Measurements from ENCODE around the gene MRPL43. TPM values are rescaled to one million over a fixed set of nuclear protein-coding genes. Genes with fewer than 3 reads are reported as not detected.

Gene MRPL43
- total RNA-seq, 1 experiment from 2014 or later = 91.3 TPM

- Mint-ChIP-seq H3K27ac (no peak overlapping the region), H3K27me3 (ENCODE audit: low read depth) (no peaks in the 10 kb centered on the region), H3K4me1 (peaks cover 13% of the 10 kb centered on the region), H3K36me3 (0 out of 2 replicates have a peak, but pooled peaks cover 7% of the 10 kb centered on the region), H3K9me3 (no peaks in the 10 kb centered on the region), H3K4me3 (no peak overlapping the region)
- ChIA-PET CTCF (interaction anchor here (1.1 kb wide), 1 partner anchor 14 kb away, joined by 7 read pairs; no protein-coding TSS in a partner anchor), POLR2A (no interaction called here)
- DNase-seq (ENCODE audit: low spot score) (no peak), ATAC-seq (no peak)
- no peak for TF ChIP-seq HMGA2 (CRISPR knock-in tag; IDR thresholded peaks at IDR 0.05)
- TF ChIP-seq ZBTB21 (CRISPR knock-in tag; IDR thresholded peaks at IDR 0.05; ENCODE audit: borderline replicate concordance) = no peak
- TF ChIP-seq FOXK1 (CRISPR knock-in tag; IDR thresholded peaks at IDR 0.05) = no peak
- TF ChIP-seq NFYB (CRISPR knock-in tag; conservative IDR thresholded peaks at IDR 0.05; ENCODE audit: low read depth) = no peak
- TF ChIP-seq NR3C1 (CRISPR knock-in tag; conservative IDR thresholded peaks at IDR 0.05; ENCODE audit: low read depth) = no peak
- TF ChIP-seq RORB (CRISPR knock-in tag; IDR thresholded peaks at IDR 0.05) = no peak
- no peak for TF ChIP-seq CTCF (IDR thresholded peaks at IDR 0.05)
- no peak for TF ChIP-seq ZNF219 (CRISPR knock-in tag; IDR thresholded peaks at IDR 0.05; ENCODE audit: borderline replicate concordance)
- TF ChIP-seq TP53 (CRISPR knock-in tag; IDR thresholded peaks at IDR 0.05) = no peak
- TF ChIP-seq, protein P1, sequence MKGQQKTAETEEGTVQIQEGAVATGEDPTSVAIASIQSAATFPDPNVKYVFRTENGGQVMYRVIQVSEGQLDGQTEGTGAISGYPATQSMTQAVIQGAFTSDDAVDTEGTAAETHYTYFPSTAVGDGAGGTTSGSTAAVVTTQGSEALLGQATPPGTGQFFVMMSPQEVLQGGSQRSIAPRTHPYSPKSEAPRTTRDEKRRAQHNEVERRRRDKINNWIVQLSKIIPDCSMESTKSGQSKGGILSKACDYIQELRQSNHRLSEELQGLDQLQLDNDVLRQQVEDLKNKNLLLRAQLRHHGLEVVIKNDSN (CRISPR knock-in tag; IDR thresholded peaks at IDR 0.05) = no peak
- no peak for TF ChIP-seq ZNF138 (CRISPR knock-in tag; conservative IDR thresholded peaks at IDR 0.05)
Observed at GRCh38 chr10:100982916-100983830, 4.1 kb downstream of the MRPL43 start.

- Mint-ChIP-seq H3K9me3 (no peaks in the 10 kb centered on the region), H3K27ac (no peak overlapping the region), H3K4me3 (no peak overlapping the region), H3K27me3 (ENCODE audit: low read depth) (no peaks in the 10 kb centered on the region), H3K4me1 (peaks cover 1% of the 10 kb centered on the region; the same call in 1 of the 2 replicates), H3K36me3 (0 out of 2 replicates have a peak, but pooled peaks cover 3% of the 10 kb centered on the region)
- DNase-seq (ENCODE audit: low spot score) (no peak), ATAC-seq (no peak)
- POLR2A ChIA-PET = no interaction called here
- CTCF ChIA-PET = interaction anchor here (0.7 to 1.3 kb wide), 3 partner anchors 12 to 50 kb away, joined by 3 to 5 read pairs (median 5); partner anchors contain the start of genes PDZD7, SEMA4G and SFXN3
- no peak for TF ChIP-seq IRF2 (CRISPR knock-in tag; IDR thresholded peaks at IDR 0.05; ENCODE audit: borderline replicate concordance, low read depth)
- no peak for TF ChIP-seq JUN (CRISPR knock-in tag; IDR thresholded peaks at IDR 0.05)
- TF ChIP-seq ZNF532 (CRISPR knock-in tag; IDR thresholded peaks at IDR 0.05; ENCODE audit: borderline replicate concordance) = no peak
- TF ChIP-seq ZNF317 (CRISPR knock-in tag; IDR thresholded peaks at IDR 0.05; ENCODE audit: borderline replicate concordance, low read depth) = no peak
- TF ChIP-seq FOXK1 (CRISPR knock-in tag; IDR thresholded peaks at IDR 0.05) = no peak
- no peak for TF ChIP-seq ZBTB21 (CRISPR knock-in tag; IDR thresholded peaks at IDR 0.05; ENCODE audit: borderline replicate concordance)
- TF ChIP-seq, protein P2, sequence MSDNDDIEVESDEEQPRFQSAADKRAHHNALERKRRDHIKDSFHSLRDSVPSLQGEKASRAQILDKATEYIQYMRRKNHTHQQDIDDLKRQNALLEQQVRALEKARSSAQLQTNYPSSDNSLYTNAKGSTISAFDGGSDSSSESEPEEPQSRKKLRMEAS (CRISPR knock-in tag; IDR thresholded peaks at IDR 0.05) = no peak
- no peak for TF ChIP-seq ARID4B (CRISPR knock-in tag; IDR thresholded peaks at IDR 0.05; ENCODE audit: borderline replicate concordance)
- TF ChIP-seq NFE2L1 (CRISPR knock-in tag; IDR thresholded peaks at IDR 0.05) = no peak
- TF ChIP-seq ELF4 (CRISPR knock-in tag; IDR thresholded peaks at IDR 0.05; ENCODE audit: low read depth) = no peak
- TF ChIP-seq, protein P3, sequence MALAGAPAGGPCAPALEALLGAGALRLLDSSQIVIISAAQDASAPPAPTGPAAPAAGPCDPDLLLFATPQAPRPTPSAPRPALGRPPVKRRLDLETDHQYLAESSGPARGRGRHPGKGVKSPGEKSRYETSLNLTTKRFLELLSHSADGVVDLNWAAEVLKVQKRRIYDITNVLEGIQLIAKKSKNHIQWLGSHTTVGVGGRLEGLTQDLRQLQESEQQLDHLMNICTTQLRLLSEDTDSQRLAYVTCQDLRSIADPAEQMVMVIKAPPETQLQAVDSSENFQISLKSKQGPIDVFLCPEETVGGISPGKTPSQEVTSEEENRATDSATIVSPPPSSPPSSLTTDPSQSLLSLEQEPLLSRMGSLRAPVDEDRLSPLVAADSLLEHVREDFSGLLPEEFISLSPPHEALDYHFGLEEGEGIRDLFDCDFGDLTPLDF (CRISPR knock-in tag; IDR thresholded peaks at IDR 0.05) = no peak
Observed at GRCh38 chr10:100981178-100981772, 6.0 kb downstream of the MRPL43 start.
